Testis (tissue), 3 donors: ENCODE data around the gene TM9SF2. TPM values are rescaled to one million over a fixed set of nuclear protein-coding genes. Genes with fewer than 3 reads are reported as not detected.

Source experiments
- DNase-seq: peaks from one replicate; pipeline ENCODE4 v3.0.0-alpha.2; 2019
- H3K27ac ChIP-seq, 2 donors: fragments of 200-600 bp; sonication (generic); one replicate each; pipeline ENCODE4 v1.5.1; 2019
- H3K27me3 ChIP-seq: fragments of 200-600 bp; sonication (generic); one replicate; pipeline ENCODE4 v1.5.1; 2019
- H3K36me3 ChIP-seq: fragments of 200-600 bp; sonication (generic); one replicate; pipeline ENCODE4 v1.5.1; 2017; ENCODE audit warnings: low read depth; ENCODE audit errors: missing control alignments
- H3K4me1 ChIP-seq: fragments of 200-600 bp; sonication (generic); one replicate; pipeline ENCODE4 v1.5.1; 2019
- H3K4me3 ChIP-seq, 2 donors: fragments of 200-600 bp; sonication (generic); one replicate each; pipeline ENCODE4 v1.5.1; 2017 to 2019
- H3K9me3 ChIP-seq: fragments of 200-600 bp; sonication (generic); one replicate; pipeline ENCODE4 v1.5.1; 2017
- CTCF ChIP-seq, 3 experiments: fragments of 450-650 bp in 2 of 3; fragments of 200-600 bp in 1 of 3; sonication (generic) in 1 of 3; IDR thresholded peaks; one replicate each; pipeline ENCODE4 v1.5.1; 2016 to 2019; ENCODE audit warnings: antibody characterized with exemption in 3 of 3, mild to moderate bottlenecking in 2 of 3, moderate library complexity in 1 of 3
- POLR2A ChIP-seq: fragments of 450-650 bp; IDR thresholded peaks from one replicate; pipeline ENCODE4 v1.6.1; 2017; ENCODE audit warnings: antibody characterized with exemption, mild to moderate bottlenecking, moderate library complexity
- WGBS, 2 donors: methylation state at CpG; one replicate each; pipeline ENCODE4 v1.1.5; 2018; 5-methylcytosine and 5-hydroxymethylcytosine counted together
- intact Hi-C: fragments of 100-400 bp; cut with DNase I; formaldehyde crosslinking; loops from one replicate; pipeline ENCODE4 v1.15.1; 2023; ENCODE audit warnings: low total_unique reads
- polyA plus RNA-seq: library from polyadenylated mRNA; stranded (reverse); fragments of 350-450 nt; fragmentation: Illumina TruSeq; extraction: RNeasy Lipid Tissue Mini Kit (QIAGEN cat#74804); gene quantifications from one replicate; pipeline ENCODE4 v1.2.3, GENCODE V29; 2014; ENCODE audit warnings: low read depth, low replicate concordance; ENCODE audit not compliant: insufficient read depth
- total RNA-seq, 2 donors: library from RNA; depleted of rRNA; stranded (reverse); fragments of >200 nt; gene quantifications; one replicate each; pipeline ENCODE4 v1.2.3, GENCODE V29; 2016

The TM9SF2 gene
- total and polyA plus RNA-seq, 3 donors from 2014 or later: 106 to 136 (median 119) TPM

- no peaks in the 10 kb centered on the region for H3K36me3 ChIP-seq
- H3K9me3 ChIP-seq: no peaks in the 10 kb centered on the region
- intact Hi-C loops: no loop called here
- no peaks in the 10 kb centered on the region for H3K27me3 ChIP-seq
- H3K4me3 ChIP-seq: no peak overlapping the region
- H3K27ac ChIP-seq: no peak overlapping the region
- no peak for DNase-seq
- H3K4me1 ChIP-seq: peaks cover 4% of the 10 kb centered on the region
- TF ChIP-seq POLR2A (no peak), CTCF (IDR thresholded peaks at IDR 0.05) (no peak)
- WGBS, 2 donors: 80 to 82% methylated on average over 7 of the region's 7 CpGs
These were observed 45.6 kb downstream of the TM9SF2 start for GRCh38 chr13:99546878-99547277.

- H3K9me3 ChIP-seq: no peaks in the 10 kb centered on the region
- intact Hi-C loops: no loop called here
- no peak for TF ChIP-seq POLR2A
- TF ChIP-seq CTCF (IDR thresholded peaks at IDR 0.05): no peak
- H3K4me3 ChIP-seq: no peak overlapping the region
- 62 to 79% methylated on average over 4 of the region's 4 CpGs for WGBS, 2 donors
- no peaks in the 10 kb centered on the region for H3K36me3 ChIP-seq
- peak overlapping the region in 1 of 2 donors; percentile 14 for H3K27ac ChIP-seq
- DNase-seq: no peak
- no peaks in the 10 kb centered on the region for H3K27me3 ChIP-seq
- peaks cover 4% of the 10 kb centered on the region for H3K4me1 ChIP-seq
These were observed 47.2 kb downstream of the TM9SF2 start for GRCh38 chr13:99548448-99548847.

- Histone ChIP-seq H3K9me3 (no peaks in the 10 kb centered on the region), H3K4me3 (no peak overlapping the region), H3K36me3 (no peaks in the 10 kb centered on the region), H3K4me1 (peaks cover under 1% of the 10 kb centered on the region), H3K27ac (no peak overlapping the region), H3K27me3 (no peaks in the 10 kb centered on the region)
- TF ChIP-seq POLR2A (no peak), CTCF (IDR thresholded peaks at IDR 0.05) (no peak)
- WGBS, 2 donors: 65 to 72% methylated on average over 5 of the region's 5 CpGs
- DNase-seq: no peak
- intact Hi-C loops: no loop called here
These were observed 51.8 kb downstream of the TM9SF2 start for GRCh38 chr13:99553033-99553432.

- Histone ChIP-seq H3K36me3 (no peaks in the 10 kb centered on the region), H3K27me3 (no peaks in the 10 kb centered on the region), H3K4me3 (no peak overlapping the region), H3K27ac (no peak overlapping the region), H3K4me1 (no peaks in the 10 kb centered on the region), H3K9me3 (no peaks in the 10 kb centered on the region)
- DNase-seq: no peak
- intact Hi-C loops: no loop called here
- no peak for TF ChIP-seq CTCF (IDR thresholded peaks at IDR 0.05)
- 79 to 91% methylated on average over 5 of the region's 5 CpGs for WGBS, 2 donors
These were observed 53.9 kb downstream of the TM9SF2 start for GRCh38 chr13:99555149-99555548.

- H3K27me3 ChIP-seq: no peaks in the 10 kb centered on the region
- intact Hi-C loops: no loop called here
- no peaks in the 10 kb centered on the region for H3K9me3 ChIP-seq
- WGBS, 2 donors: 92 to 96% methylated on average over 7 of the region's 7 CpGs
- DNase-seq: no peak
- no peaks in the 10 kb centered on the region for H3K4me1 ChIP-seq
- no peak overlapping the region for H3K4me3 ChIP-seq
- no peak for TF ChIP-seq POLR2A
- no peak for TF ChIP-seq CTCF (IDR thresholded peaks at IDR 0.05)
- H3K36me3 ChIP-seq: no peaks in the 10 kb centered on the region
- H3K27ac ChIP-seq: no peak overlapping the region
These were observed 55.7 kb downstream of the TM9SF2 start for GRCh38 chr13:99556867-99557443.
